ENCODE measurements around the gene ADA.

The ADA gene

DNA sequence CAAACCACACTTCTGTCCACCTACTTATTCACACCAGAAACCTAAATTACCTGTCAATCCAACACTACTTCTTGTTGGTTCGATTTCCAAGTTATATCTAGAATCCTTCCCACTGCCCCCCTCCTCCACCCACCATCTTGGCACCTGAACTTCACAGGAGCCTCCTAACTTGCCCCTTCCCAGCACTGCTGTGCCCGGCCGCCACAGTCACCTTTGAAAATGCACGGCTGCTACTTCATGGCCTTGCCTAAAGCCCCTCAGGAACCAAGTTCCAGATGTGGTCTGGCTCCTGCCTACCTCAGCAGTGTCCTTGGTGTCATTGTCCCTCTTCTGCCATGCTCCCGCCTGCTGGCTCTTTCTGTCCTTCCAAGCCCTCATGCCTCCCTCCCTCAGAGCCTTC, 37.9 kb downstream of the ADA start:
- Histone ChIP-seq H3K27me3 (ENCODE audit: insufficient read depth, low read depth) (no peaks in the 10 kb centered on the region), H3K36me3 (ENCODE audit: insufficient read depth) (no peaks in the 10 kb centered on the region), H3K4me3 (IDR thresholded peaks at IDR 0.05; ENCODE audit: insufficient read depth, low read depth, low read length) (no peak overlapping the region), H2AFZ (ENCODE audit: low read depth) (no peak overlapping the region), H3K9ac (no peak overlapping the region), H3K4me1 (ENCODE audit: low read depth, poor library complexity, severe bottlenecking) (peaks cover 41% of the 10 kb centered on the region), H3K27ac (no peak overlapping the region), H3K4me2 (no peak overlapping the region), H3K79me2 (ENCODE audit: insufficient read depth, low read depth) (no peaks in the 10 kb centered on the region), H4K20me1 (ENCODE audit: insufficient read depth) (no peaks in the 10 kb centered on the region)
- TF ChIP-seq, protein P1, sequence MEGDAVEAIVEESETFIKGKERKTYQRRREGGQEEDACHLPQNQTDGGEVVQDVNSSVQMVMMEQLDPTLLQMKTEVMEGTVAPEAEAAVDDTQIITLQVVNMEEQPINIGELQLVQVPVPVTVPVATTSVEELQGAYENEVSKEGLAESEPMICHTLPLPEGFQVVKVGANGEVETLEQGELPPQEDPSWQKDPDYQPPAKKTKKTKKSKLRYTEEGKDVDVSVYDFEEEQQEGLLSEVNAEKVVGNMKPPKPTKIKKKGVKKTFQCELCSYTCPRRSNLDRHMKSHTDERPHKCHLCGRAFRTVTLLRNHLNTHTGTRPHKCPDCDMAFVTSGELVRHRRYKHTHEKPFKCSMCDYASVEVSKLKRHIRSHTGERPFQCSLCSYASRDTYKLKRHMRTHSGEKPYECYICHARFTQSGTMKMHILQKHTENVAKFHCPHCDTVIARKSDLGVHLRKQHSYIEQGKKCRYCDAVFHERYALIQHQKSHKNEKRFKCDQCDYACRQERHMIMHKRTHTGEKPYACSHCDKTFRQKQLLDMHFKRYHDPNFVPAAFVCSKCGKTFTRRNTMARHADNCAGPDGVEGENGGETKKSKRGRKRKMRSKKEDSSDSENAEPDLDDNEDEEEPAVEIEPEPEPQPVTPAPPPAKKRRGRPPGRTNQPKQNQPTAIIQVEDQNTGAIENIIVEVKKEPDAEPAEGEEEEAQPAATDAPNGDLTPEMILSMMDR (conservative IDR thresholded peaks at IDR 0.05; ENCODE audit: low read depth, low read length), result no peak

GRCh38 chr20:44610313-44610962, 41.1 kb downstream of the ADA start:
- Histone ChIP-seq H3K27ac (peak overlapping the region; percentile 46), H3K4me1 (ENCODE audit: low read depth, poor library complexity, severe bottlenecking) (peaks cover 32% of the 10 kb centered on the region), H3K27me3 (ENCODE audit: insufficient read depth, low read depth) (no peaks in the 10 kb centered on the region), H3K4me2 (peak overlapping the region; percentile 58; the same call in 1 of the 2 replicates), H3K9ac (peak overlapping the region; percentile 1; the same call in 1 of the 2 replicates), H3K4me3 (IDR thresholded peaks at IDR 0.05; ENCODE audit: insufficient read depth, low read depth, low read length) (no peak overlapping the region), H2AFZ (ENCODE audit: low read depth) (peak overlapping the region; percentile 87; the same call in 1 of the 2 replicates), H4K20me1 (ENCODE audit: insufficient read depth) (no peaks in the 10 kb centered on the region; the same call in 1 of the 2 replicates), H3K36me3 (ENCODE audit: insufficient read depth) (no peaks in the 10 kb centered on the region), H3K79me2 (ENCODE audit: insufficient read depth, low read depth) (no peaks in the 10 kb centered on the region)
- TF ChIP-seq, protein P1 (conservative IDR thresholded peaks at IDR 0.05; ENCODE audit: low read depth, low read length), result peak; percentile 63

DNA sequence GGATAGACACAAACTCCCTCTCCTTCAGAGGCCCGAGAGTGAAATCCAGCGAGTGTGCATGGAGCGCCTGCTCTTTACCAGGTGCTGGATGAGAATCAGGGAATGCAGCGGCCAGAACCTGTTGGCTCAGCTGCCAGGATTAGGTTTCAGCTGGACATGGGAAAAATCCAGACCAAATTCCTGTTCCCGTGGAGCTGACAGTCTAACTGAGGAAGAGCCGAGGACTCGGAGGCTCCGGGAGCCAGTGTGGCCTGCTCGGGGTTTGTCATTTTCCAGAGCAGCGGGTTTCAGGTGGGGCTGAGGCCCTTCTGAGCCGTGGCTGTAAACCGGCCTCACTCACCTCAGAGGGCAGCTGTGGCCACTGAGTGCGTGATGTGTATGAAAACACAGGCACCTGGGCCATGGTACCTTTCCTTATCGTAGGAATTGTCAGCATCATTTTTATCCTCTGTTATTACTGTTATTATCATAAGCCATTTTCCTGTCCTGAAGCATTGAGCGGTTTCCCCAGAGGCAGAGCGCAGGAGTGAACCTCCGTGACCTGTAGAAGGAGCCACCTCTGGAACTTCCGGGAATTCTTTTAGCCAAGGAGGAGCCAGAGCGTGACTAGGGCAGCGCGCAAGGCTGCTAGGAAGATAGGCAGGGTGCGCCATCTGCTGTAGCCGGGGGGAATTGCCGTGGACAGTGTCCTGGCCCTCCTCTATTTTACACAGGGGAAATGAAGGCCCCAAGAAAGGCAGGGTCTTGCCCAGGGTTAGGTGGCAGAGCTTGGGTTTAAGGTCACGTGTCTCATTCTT, 41.8 kb downstream of the ADA start:
- no peaks in the 10 kb centered on the region for H3K27me3 ChIP-seq (ENCODE audit: insufficient read depth, low read depth)
- H3K9ac ChIP-seq, result peak overlapping the region; percentile 1; the same call in 1 of the 2 replicates
- H3K4me3 ChIP-seq (IDR thresholded peaks at IDR 0.05; ENCODE audit: insufficient read depth, low read depth, low read length), result no peak overlapping the region
- no peaks in the 10 kb centered on the region; the same call in 1 of the 2 replicates for H4K20me1 ChIP-seq (ENCODE audit: insufficient read depth)
- H3K27ac ChIP-seq, result peak overlapping the region; percentile 46
- no peaks in the 10 kb centered on the region for H3K36me3 ChIP-seq (ENCODE audit: insufficient read depth)
- H3K4me1 ChIP-seq (ENCODE audit: low read depth, poor library complexity, severe bottlenecking), result peaks cover 32% of the 10 kb centered on the region
- no peaks in the 10 kb centered on the region for H3K79me2 ChIP-seq (ENCODE audit: insufficient read depth, low read depth)
- H2AFZ ChIP-seq (ENCODE audit: low read depth), result peak overlapping the region; percentile 87
- TF ChIP-seq, protein P1 (conservative IDR thresholded peaks at IDR 0.05; ENCODE audit: low read depth, low read length), result peak; percentile 98
- H3K4me2 ChIP-seq, result peak overlapping the region; percentile 58

- Histone ChIP-seq H4K20me1 (ENCODE audit: insufficient read depth) (no peaks in the 10 kb centered on the region; the same call in 1 of the 2 replicates), H3K9ac (no peak overlapping the region), H3K4me3 (IDR thresholded peaks at IDR 0.05; ENCODE audit: insufficient read depth, low read depth, low read length) (no peak overlapping the region), H3K4me2 (peak overlapping the region; percentile 58; the same call in 1 of the 2 replicates), H2AFZ (ENCODE audit: low read depth) (peak overlapping the region; percentile 87; the same call in 1 of the 2 replicates), H3K79me2 (ENCODE audit: insufficient read depth, low read depth) (no peaks in the 10 kb centered on the region), H3K27me3 (ENCODE audit: insufficient read depth, low read depth) (no peaks in the 10 kb centered on the region), H3K36me3 (ENCODE audit: insufficient read depth) (no peaks in the 10 kb centered on the region), H3K27ac (no peak overlapping the region; the same call in 1 of the 2 replicates), H3K4me1 (ENCODE audit: low read depth, poor library complexity, severe bottlenecking) (peaks cover 32% of the 10 kb centered on the region)
- TF ChIP-seq, protein P1 (conservative IDR thresholded peaks at IDR 0.05; ENCODE audit: low read depth, low read length), result no peak
Measured at GRCh38 chr20:44609006-44609515, 42.4 kb downstream of the ADA start.

All from KMS-11 (cell line).